GM12878 (cell line): ENCODE data around the gene GRK2.

Experiments
- ATF2 ChIP-seq: IDR thresholded peaks from 2 replicates; pipeline ENCODE4 v1.6.1; 2012; ENCODE audit warnings: low read length, inconsistent platforms
- CTCF ChIP-seq, 3 experiments: IDR thresholded peaks in 2 of 3; conservative IDR thresholded peaks in 1 of 3; 2 replicates each; pipeline ENCODE4 v1.5.1; 2011; ENCODE audit warnings: low read depth in 3 of 3, low read length in 3 of 3, mild to moderate bottlenecking in 3 of 3, control low read depth in 2 of 3, moderate library complexity in 2 of 3, inconsistent platforms in 1 of 3, mixed read lengths in 1 of 3; ENCODE audit not compliant: control insufficient read depth in 2 of 3, insufficient read depth in 1 of 3; ENCODE audit errors: extremely low read depth in 1 of 3
- EP300 ChIP-seq, 2 experiments: fragments of 150-350 bp in 1 of 2; IDR thresholded peaks; 2 replicates each; pipeline ENCODE4 v1.6.1; 2011 to 2012; ENCODE audit warnings: low read depth in 2 of 2, low read length in 2 of 2, borderline replicate concordance in 1 of 2, improper control_type of control experiment in 1 of 2, inconsistent platforms in 1 of 2; ENCODE audit not compliant: control insufficient read depth in 1 of 2
- ETV6 ChIP-seq, 2 experiments: fragments of 450-650 bp in 1 of 2; IDR thresholded peaks in 1 of 2; conservative IDR thresholded peaks in 1 of 2; 2 replicates each; pipeline ENCODE4 v1.6.1; 2014; ENCODE audit warnings: antibody characterized with exemption in 1 of 2, borderline replicate concordance in 1 of 2, low read depth in 1 of 2, mild to moderate bottlenecking in 1 of 2, moderate library complexity in 1 of 2
- MXI1 ChIP-seq: fragments of 150-350 bp; IDR thresholded peaks from 2 replicates; pipeline ENCODE4 v1.6.1; 2011; ENCODE audit warnings: low read depth, mild to moderate bottlenecking, inconsistent platforms, low read length, improper control_type of control experiment
- NFYB ChIP-seq: IDR thresholded peaks from 2 replicates; pipeline ENCODE4 v1.6.1; 2011; ENCODE audit warnings: low read depth, mild to moderate bottlenecking, low read length, improper control_type of control experiment, moderate library complexity; ENCODE audit not compliant: insufficient read depth
- POLR2A ChIP-seq: IDR thresholded peaks from 2 replicates; pipeline ENCODE4 v1.6.1; 2011; ENCODE audit warnings: low read depth, mild to moderate bottlenecking, low read length
- RAD21 ChIP-seq: IDR thresholded peaks from 2 replicates; pipeline ENCODE4 v1.6.1; 2011; ENCODE audit warnings: mild to moderate bottlenecking, low read depth, low read length, moderate library complexity; ENCODE audit not compliant: insufficient read depth
- SPI1 ChIP-seq: IDR thresholded peaks from 2 replicates; pipeline ENCODE4 v1.6.1; 2011; ENCODE audit warnings: low read depth, mild to moderate bottlenecking, low read length, moderate library complexity, borderline replicate concordance; ENCODE audit not compliant: insufficient read depth
- TCF12 ChIP-seq: IDR thresholded peaks from 2 replicates; pipeline ENCODE4 v1.6.1; 2011; ENCODE audit warnings: low read depth, mild to moderate bottlenecking, low read length

- TF ChIP-seq TCF12 = no peak
- TF ChIP-seq ATF2 = no peak
- TF ChIP-seq POLR2A = no peak
- TF ChIP-seq NFYB = no peak
- no peak for TF ChIP-seq RAD21
- TF ChIP-seq CTCF (IDR thresholded peaks at IDR 0.05 in 2 of 3, conservative IDR thresholded peaks at IDR 0.05 in 1 of 3; ENCODE audit: control insufficient read depth in 2 of 3, extremely low read depth in 1 of 3, insufficient read depth in 1 of 3, low read depth in 3 of 3, low read length in 3 of 3) = no peak
- TF ChIP-seq SPI1 = no peak
- TF ChIP-seq ETV6 (conservative IDR thresholded peaks at IDR 0.05 in 1 of 2, IDR thresholded peaks at IDR 0.05 in 1 of 2; ENCODE audit: borderline replicate concordance in 1 of 2, low read depth in 1 of 2) = no peak
- TF ChIP-seq MXI1 = no peak
- no peak for TF ChIP-seq EP300 (IDR thresholded peaks at IDR 0.05; ENCODE audit: borderline replicate concordance in 1 of 2, control insufficient read depth in 1 of 2, low read depth in 2 of 2, low read length in 2 of 2)
Observed at GRCh38 chr11:67322049-67322448, 55.8 kb downstream of the GRK2 start.
